Measurements from ENCODE around the gene FAM120AOS.

FAM120AOS gene

GRCh38 chr9:93436655-93437407 lies 16.6 kb downstream of the FAM120AOS start:
- DNase-seq: no peak

GRCh38 chr9:93436218-93436617 lies 17.2 kb downstream of the FAM120AOS start:
- DNase-seq: no peak

- DNase-seq: no peak
These were observed 18.0 kb downstream of the FAM120AOS start for GRCh38 chr9:93435386-93435785.

GRCh38 chr9:93434056-93434455 lies 19.3 kb downstream of the FAM120AOS start:
- DNase-seq: no peak

- DNase-seq: no peak
These were observed 20.4 kb downstream of the FAM120AOS start for GRCh38 chr9:93432964-93433363.

GRCh38 chr9:93431539-93432105 lies 21.8 kb downstream of the FAM120AOS start:
- DNase-seq: no peak

- DNase-seq: no peak
These were observed 25.6 kb downstream of the FAM120AOS start for GRCh38 chr9:93427655-93428379.

GRCh38 chr9:93422977-93423616 lies 30.3 kb downstream of the FAM120AOS start:
- no peak for DNase-seq

- no peak for DNase-seq
These were observed 34.4 kb downstream of the FAM120AOS start for GRCh38 chr9:93419023-93419422.

- no peak for DNase-seq
These were observed 35.8 kb downstream of the FAM120AOS start for GRCh38 chr9:93417538-93417937.

GRCh38 chr9:93416530-93417235 lies 36.7 kb downstream of the FAM120AOS start:
- DNase-seq: no peak

- no peak for DNase-seq
These were observed 38.1 kb downstream of the FAM120AOS start for GRCh38 chr9:93415176-93415690.

GRCh38 chr9:93413530-93413929 lies 39.9 kb downstream of the FAM120AOS start:
- DNase-seq: no peak

- DNase-seq: no peak
These were observed 47.0 kb downstream of the FAM120AOS start for GRCh38 chr9:93406371-93406770.

- DNase-seq: no peak
These were observed 54.9 kb downstream of the FAM120AOS start for GRCh38 chr9:93398471-93398870.

GRCh38 chr9:93397661-93398373 lies 55.6 kb downstream of the FAM120AOS start:
- no peak for DNase-seq
